HepG2 (cell line): ENCODE measurements around the gene PLEKHG2. TPM values are rescaled to one million over a fixed set of nuclear protein-coding genes. Genes with fewer than 3 reads are reported as not detected.

Experiments used
- BCL6 ChIP-seq: IDR thresholded peaks from 2 replicates; pipeline ENCODE4 v1.6.1; 2016; ENCODE audit warnings: missing genetic modification reagents, missing compliant biosample characterization
- CEBPG ChIP-seq: IDR thresholded peaks from 2 replicates; pipeline ENCODE4 v1.6.1; 2016
- GLI4 ChIP-seq: sonication (generic); formaldehyde crosslinking; IDR thresholded peaks from 2 replicates; pipeline ENCODE4 v1.5.1; 2020; ENCODE audit warnings: missing genetic modification reagents, mild to moderate bottlenecking, moderate library complexity, borderline replicate concordance
- GLMP ChIP-seq: sonication (generic); formaldehyde crosslinking; IDR thresholded peaks from 2 replicates; pipeline ENCODE4 v1.9.0; 2021; ENCODE audit warnings: missing genetic modification reagents, mild to moderate bottlenecking, borderline replicate concordance
- KAT2B ChIP-seq: fragments of 150-350 bp; IDR thresholded peaks from 2 replicates; pipeline ENCODE4 v1.6.1; 2014; ENCODE audit warnings: low read depth, low read length, borderline replicate concordance
- NBN ChIP-seq: fragments of 450-650 bp; conservative IDR thresholded peaks from 2 replicates; pipeline ENCODE4 v1.6.1; 2017
- NCOA1 ChIP-seq: sonication (generic); formaldehyde crosslinking; IDR thresholded peaks from 2 replicates; pipeline ENCODE4 v1.9.0; 2021; ENCODE audit warnings: missing genetic modification reagents
- PITX1 ChIP-seq: sonication (generic); formaldehyde crosslinking; IDR thresholded peaks from 2 replicates; pipeline ENCODE4 v1.5.1; 2020; ENCODE audit warnings: mild to moderate bottlenecking, missing genetic modification reagents
- REXO4 ChIP-seq: sonication (generic); formaldehyde crosslinking; IDR thresholded peaks from 2 replicates; pipeline ENCODE4 v1.8.0; 2022; ENCODE audit warnings: missing genetic modification reagents, mild to moderate bottlenecking, borderline replicate concordance
- RFX1 ChIP-seq: fragments of 450-650 bp; IDR thresholded peaks from 2 replicates; pipeline ENCODE4 v1.6.1; 2017
- TCF7 ChIP-seq: sonication (generic); IDR thresholded peaks from 2 replicates; pipeline ENCODE4 v1.6.1; 2016; ENCODE audit warnings: antibody characterized with exemption, low read depth
- TIGD3 ChIP-seq: sonication (generic); formaldehyde crosslinking; IDR thresholded peaks from 2 replicates; pipeline ENCODE4 v1.5.1; 2020; ENCODE audit warnings: mild to moderate bottlenecking, missing genetic modification reagents, borderline replicate concordance
- ZFY ChIP-seq: sonication (generic); formaldehyde crosslinking; IDR thresholded peaks from 2 replicates; pipeline ENCODE4 v1.4.0; 2020; ENCODE audit warnings: missing genetic modification reagents
- ZNF34 ChIP-seq: sonication (generic); formaldehyde crosslinking; IDR thresholded peaks from 2 replicates; pipeline ENCODE4 v1.4.0; 2020; ENCODE audit warnings: mild to moderate bottlenecking, missing genetic modification reagents, borderline replicate concordance
- ZNF343 ChIP-seq: sonication (generic); formaldehyde crosslinking; IDR thresholded peaks from 2 replicates; pipeline ENCODE4 v1.4.0; 2020; ENCODE audit warnings: mild to moderate bottlenecking, missing genetic modification reagents
- ZNF512B ChIP-seq: sonication (generic); formaldehyde crosslinking; IDR thresholded peaks from 2 replicates; pipeline ENCODE4 v1.5.1; 2020; ENCODE audit warnings: missing genetic modification reagents, mild to moderate bottlenecking, borderline replicate concordance
- ZNF550 ChIP-seq: sonication (generic); formaldehyde crosslinking; IDR thresholded peaks from 2 replicates; pipeline ENCODE4 v1.4.0; 2020; ENCODE audit warnings: mild to moderate bottlenecking, missing genetic modification reagents, borderline replicate concordance
- ZNF556 ChIP-seq: sonication (generic); formaldehyde crosslinking; IDR thresholded peaks from 2 replicates; pipeline ENCODE4 v1.4.0; 2020; ENCODE audit warnings: mild to moderate bottlenecking, missing genetic modification reagents, borderline replicate concordance
- polyA plus RNA-seq, 8 experiments: library from polyadenylated mRNA; depleted of rRNA in 3 of 8; stranded (reverse) in 7 of 8; unstranded in 1 of 8; fragments of >200 nt; fragmentation: Illumina TruSeq in 4 of 8; extraction: Trizol in 4 of 8; gene quantifications; 2 replicates each; pipeline versions ENCODE4 v1.2.1 to v1.2.3, GENCODE V29; 2011 to 2016; ENCODE audit warnings: low read depth in 4 of 8, missing spikeins in 1 of 8, mixed read lengths in 1 of 8; ENCODE audit not compliant: insufficient read depth in 1 of 8
- total RNA-seq, 5 experiments: library from RNA; depleted of rRNA; stranded (reverse); fragments of >200 nt; fragmentation: Illumina TruSeq; extraction: Trizol; gene quantifications; 2 replicates each; pipeline ENCODE4 v1.2.3, GENCODE V29; 2016; ENCODE audit warnings: low read depth in 1 of 5
- TF ChIP-seq, protein P1 (sequence below): sonication (generic); formaldehyde crosslinking; IDR thresholded peaks from 2 replicates; pipeline ENCODE4 v1.4.0; 2020; ENCODE audit warnings: missing genetic modification reagents, borderline replicate concordance
- TF ChIP-seq, protein P2 (sequence below): sonication (generic); formaldehyde crosslinking; IDR thresholded peaks from 2 replicates; pipeline ENCODE4 v1.8.1; 2022; ENCODE audit warnings: mild to moderate bottlenecking, missing genetic modification reagents

PLEKHG2 gene
- total and polyA plus RNA-seq, 2 of the 13 experiments (the other 11 are each of a cell fraction or from before 2014, with no cell fraction given), result 3.6 to 6.8 TPM

DNA sequence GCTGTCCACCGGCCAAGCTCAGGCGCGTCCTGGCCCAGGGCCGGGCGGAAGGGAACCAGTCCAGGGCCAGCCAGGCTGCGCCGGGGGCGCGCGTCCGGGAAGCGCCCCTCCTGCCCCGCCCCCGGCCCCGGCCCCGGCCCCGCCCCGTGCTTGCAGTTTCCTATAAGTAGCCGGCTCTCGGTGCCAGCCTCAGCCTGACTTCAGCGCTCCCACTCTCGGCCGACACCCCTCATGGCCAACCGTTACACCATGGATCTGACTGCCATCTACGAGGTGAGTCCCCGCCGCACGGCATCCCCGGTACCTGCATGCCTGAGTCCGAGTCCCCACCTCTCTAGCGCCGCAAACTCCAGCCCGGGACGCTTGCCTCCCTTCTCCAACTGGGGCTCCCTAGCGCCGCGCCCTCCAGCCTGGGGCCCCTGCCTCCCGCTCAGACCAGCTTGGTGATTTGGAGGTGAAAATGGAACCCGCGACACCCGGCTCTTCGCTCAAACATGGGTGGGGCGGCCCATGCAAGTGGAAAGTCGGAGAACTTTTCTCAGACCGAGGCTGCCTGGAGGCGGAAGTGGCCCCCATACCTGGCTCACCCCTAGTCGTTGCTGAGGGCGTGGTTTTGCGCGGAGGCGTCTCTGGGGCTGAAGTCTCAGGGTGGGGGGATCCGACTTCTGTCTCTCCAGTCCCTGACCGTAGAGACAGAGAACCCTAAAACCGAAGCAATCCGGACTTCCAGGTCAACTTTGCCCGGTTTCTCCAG is 5.6 kb upstream of the PLEKHG2 start, which contains the start of gene ZFP36 (continued):
- TF ChIP-seq, protein P1, sequence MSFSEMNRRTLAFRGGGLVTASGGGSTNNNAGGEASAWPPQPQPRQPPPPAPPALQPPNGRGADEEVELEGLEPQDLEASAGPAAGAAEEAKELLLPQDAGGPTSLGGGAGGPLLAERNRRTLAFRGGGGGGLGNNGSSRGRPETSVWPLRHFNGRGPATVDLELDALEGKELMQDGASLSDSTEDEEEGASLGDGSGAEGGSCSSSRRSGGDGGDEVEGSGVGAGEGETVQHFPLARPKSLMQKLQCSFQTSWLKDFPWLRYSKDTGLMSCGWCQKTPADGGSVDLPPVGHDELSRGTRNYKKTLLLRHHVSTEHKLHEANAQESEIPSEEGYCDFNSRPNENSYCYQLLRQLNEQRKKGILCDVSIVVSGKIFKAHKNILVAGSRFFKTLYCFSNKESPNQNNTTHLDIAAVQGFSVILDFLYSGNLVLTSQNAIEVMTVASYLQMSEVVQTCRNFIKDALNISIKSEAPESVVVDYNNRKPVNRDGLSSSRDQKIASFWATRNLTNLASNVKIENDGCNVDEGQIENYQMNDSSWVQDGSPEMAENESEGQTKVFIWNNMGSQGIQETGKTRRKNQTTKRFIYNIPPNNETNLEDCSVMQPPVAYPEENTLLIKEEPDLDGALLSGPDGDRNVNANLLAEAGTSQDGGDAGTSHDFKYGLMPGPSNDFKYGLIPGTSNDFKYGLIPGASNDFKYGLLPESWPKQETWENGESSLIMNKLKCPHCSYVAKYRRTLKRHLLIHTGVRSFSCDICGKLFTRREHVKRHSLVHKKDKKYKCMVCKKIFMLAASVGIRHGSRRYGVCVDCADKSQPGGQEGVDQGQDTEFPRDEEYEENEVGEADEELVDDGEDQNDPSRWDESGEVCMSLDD (CRISPR knock-in tag), result no peak; the same call in 1 of the 2 replicates
- TF ChIP-seq KAT2B (no peak), ZNF556 (CRISPR knock-in tag) (peak; percentile 75; the same call in 1 of the 2 replicates), BCL6 (no peak), TCF7 (no peak), PITX1 (CRISPR knock-in tag) (no peak), NCOA1 (CRISPR knock-in tag) (no peak), ZNF550 (CRISPR knock-in tag) (no peak), GLI4 (no peak), ZNF512B (no peak), NBN (no peak), REXO4 (CRISPR knock-in tag) (no peak), TIGD3 (CRISPR knock-in tag) (peak; percentile 31; the same call in 1 of the 2 replicates), ZNF343 (no peak), ZNF34 (no peak), CEBPG (no peak), ZFY (CRISPR knock-in tag) (peak; percentile 21; the same call in 1 of the 2 replicates), RFX1 (no peak), GLMP (CRISPR knock-in tag) (no peak)
- TF ChIP-seq, protein P2, sequence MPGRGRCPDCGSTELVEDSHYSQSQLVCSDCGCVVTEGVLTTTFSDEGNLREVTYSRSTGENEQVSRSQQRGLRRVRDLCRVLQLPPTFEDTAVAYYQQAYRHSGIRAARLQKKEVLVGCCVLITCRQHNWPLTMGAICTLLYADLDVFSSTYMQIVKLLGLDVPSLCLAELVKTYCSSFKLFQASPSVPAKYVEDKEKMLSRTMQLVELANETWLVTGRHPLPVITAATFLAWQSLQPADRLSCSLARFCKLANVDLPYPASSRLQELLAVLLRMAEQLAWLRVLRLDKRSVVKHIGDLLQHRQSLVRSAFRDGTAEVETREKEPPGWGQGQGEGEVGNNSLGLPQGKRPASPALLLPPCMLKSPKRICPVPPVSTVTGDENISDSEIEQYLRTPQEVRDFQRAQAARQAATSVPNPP (CRISPR knock-in tag), result no peak
